Mesothelial cell of epicardium (in vitro differentiated cells): ENCODE data around the gene PRDM10. TPM values are rescaled to one million over a fixed set of nuclear protein-coding genes. Genes with fewer than 3 reads are reported as not detected.

ENCODE experiments used
- DNase-seq, 2 experiments: peaks; one replicate each; pipeline ENCODE4 v3.0.0; 2021; ENCODE audit warnings: low spot score in 2 of 2; ENCODE audit not compliant: unreplicated experiment in 2 of 2
- H3K27ac Mint-ChIP-seq: 2 replicates; pipeline ENCODE4 v1.8.0; 2021; ENCODE audit warnings: mixed read lengths
- H3K27me3 Mint-ChIP-seq: 2 replicates; pipeline ENCODE4 v1.8.0; 2021; ENCODE audit warnings: low read depth, mixed read lengths
- H3K36me3 Mint-ChIP-seq: 2 replicates; pipeline ENCODE4 v1.8.0; 2021; ENCODE audit warnings: mixed read lengths
- H3K4me1 Mint-ChIP-seq: 2 replicates; pipeline ENCODE4 v1.8.0; 2021; ENCODE audit warnings: mixed read lengths
- H3K4me3 Mint-ChIP-seq: 2 replicates; pipeline ENCODE4 v1.8.0; 2021; ENCODE audit warnings: mild to moderate bottlenecking, moderate library complexity, mixed read lengths
- H3K9me3 Mint-ChIP-seq: 2 replicates; pipeline ENCODE4 v1.8.0; 2021; ENCODE audit warnings: mixed read lengths
- CTCF ChIP-seq: fragments of 200-600 bp; sonication (generic); IDR thresholded peaks from one replicate; pipeline ENCODE4 v1.5.0; 2021; ENCODE audit warnings: antibody characterized with exemption; ENCODE audit not compliant: unreplicated experiment
- total RNA-seq: library from RNA; stranded (reverse); gene quantifications from 3 replicates; pipeline ENCODE4 v1.2.1, GENCODE V29; 2021

The PRDM10 gene
- total RNA-seq, 1 donor from 2014 or later, result 17.8 TPM

GRCh38 chr11:129938764-129939163 is 63.9 kb downstream of the PRDM10 start:
- TF ChIP-seq CTCF, result no peak
- DNase-seq, result no peak
- Mint-ChIP-seq H3K27me3 (no peaks in the 10 kb centered on the region), H3K36me3 (peaks cover 19% of the 10 kb centered on the region), H3K9me3 (no peaks in the 10 kb centered on the region), H3K4me1 (peaks cover 5% of the 10 kb centered on the region), H3K4me3 (no peak overlapping the region), H3K27ac (no peak overlapping the region)

GRCh38 chr11:129937592-129938238 is 64.9 kb downstream of the PRDM10 start:
- H3K27ac Mint-ChIP-seq, result no peak overlapping the region
- peaks cover 3% of the 10 kb centered on the region for H3K4me1 Mint-ChIP-seq
- no peaks in the 10 kb centered on the region for H3K27me3 Mint-ChIP-seq
- H3K36me3 Mint-ChIP-seq, result peaks cover 21% of the 10 kb centered on the region
- H3K4me3 Mint-ChIP-seq, result no peak overlapping the region
- H3K9me3 Mint-ChIP-seq, result no peaks in the 10 kb centered on the region
- TF ChIP-seq CTCF, result no peak
- no peak for DNase-seq

GRCh38 chr11:129935723-129936122 is 66.9 kb downstream of the PRDM10 start:
- H3K27me3 Mint-ChIP-seq, result no peaks in the 10 kb centered on the region
- H3K4me3 Mint-ChIP-seq, result no peak overlapping the region
- H3K4me1 Mint-ChIP-seq, result peaks cover 3% of the 10 kb centered on the region
- H3K36me3 Mint-ChIP-seq, result peaks cover 27% of the 10 kb centered on the region
- H3K9me3 Mint-ChIP-seq, result no peaks in the 10 kb centered on the region
- no peak for TF ChIP-seq CTCF
- no peak overlapping the region for H3K27ac Mint-ChIP-seq
- DNase-seq, result no peak

- Mint-ChIP-seq H3K4me1 (peaks cover 2% of the 10 kb centered on the region), H3K4me3 (no peak overlapping the region), H3K9me3 (no peaks in the 10 kb centered on the region), H3K36me3 (peaks cover 25% of the 10 kb centered on the region), H3K27ac (no peak overlapping the region), H3K27me3 (no peaks in the 10 kb centered on the region)
- DNase-seq, result no peak
- TF ChIP-seq CTCF, result no peak
Measured at GRCh38 chr11:129933891-129934290, 68.7 kb downstream of the PRDM10 start.

GRCh38 chr11:129933262-129933661 is 69.4 kb downstream of the PRDM10 start:
- Mint-ChIP-seq H3K36me3 (peaks cover 28% of the 10 kb centered on the region), H3K27me3 (no peaks in the 10 kb centered on the region), H3K4me1 (peaks cover 2% of the 10 kb centered on the region), H3K4me3 (no peak overlapping the region), H3K9me3 (no peaks in the 10 kb centered on the region), H3K27ac (no peak overlapping the region)
- no peak for TF ChIP-seq CTCF
- DNase-seq, result no peak
